Measurements from ENCODE around the gene TMEM256.

The TMEM256 gene

DNA sequence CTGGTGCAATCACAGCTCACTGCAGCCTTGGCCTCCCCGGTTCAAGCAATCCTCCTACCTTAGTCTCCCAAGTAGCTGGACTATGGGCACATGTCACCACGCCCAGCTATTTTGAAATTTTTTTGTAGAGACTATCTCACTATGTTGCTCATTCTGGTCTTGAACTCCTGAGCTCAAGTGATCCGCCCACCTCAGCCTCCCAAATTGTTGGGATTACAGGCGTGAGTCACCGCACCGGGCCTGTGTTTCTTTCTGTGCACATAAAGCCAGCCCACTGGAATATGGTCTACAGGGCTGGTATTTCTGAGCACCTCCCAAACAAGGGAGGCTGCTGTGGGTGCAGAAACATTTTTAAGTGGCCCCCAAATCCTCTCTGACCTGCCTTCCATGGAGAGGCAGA is 40.6 kb downstream of the TMEM256 start:
- Mint-ChIP-seq H3K4me1 (ENCODE audit: low read depth) (no peaks in the 10 kb centered on the region), H3K9me3 (no peaks in the 10 kb centered on the region), H3K36me3 (ENCODE audit: low read depth) (no peaks in the 10 kb centered on the region), H3K4me3 (no peak overlapping the region), H3K27me3 (peaks cover 3% of the 10 kb centered on the region), H3K27ac (no peak overlapping the region)

- H3K27me3 Mint-ChIP-seq: no peaks in the 10 kb centered on the region
These were observed 42.0 kb downstream of the TMEM256 start for GRCh38 chr17:7361906-7362305.

GRCh38 chr17:7357381-7357780 is 46.5 kb downstream of the TMEM256 start:
- Mint-ChIP-seq H3K27me3 (no peaks in the 10 kb centered on the region), H3K4me1 (ENCODE audit: low read depth) (peaks cover 19% of the 10 kb centered on the region), H3K36me3 (ENCODE audit: low read depth) (no peaks in the 10 kb centered on the region), H3K27ac (no peak overlapping the region), H3K9me3 (no peaks in the 10 kb centered on the region), H3K4me3 (no peak overlapping the region)

More at GRCh38 chr17:7361906-7362305, 42.0 kb downstream of the TMEM256 start:
- no peak overlapping the region for H3K4me3 Mint-ChIP-seq
- no peaks in the 10 kb centered on the region for H3K9me3 Mint-ChIP-seq
- H3K27ac Mint-ChIP-seq: no peak overlapping the region
- no peaks in the 10 kb centered on the region for H3K4me1 Mint-ChIP-seq (ENCODE audit: low read depth)
- H3K36me3 Mint-ChIP-seq (ENCODE audit: low read depth): no peaks in the 10 kb centered on the region

- H3K27ac Mint-ChIP-seq: no peak overlapping the region
- H3K9me3 Mint-ChIP-seq: no peaks in the 10 kb centered on the region
- H3K4me1 Mint-ChIP-seq (ENCODE audit: low read depth): peaks cover 21% of the 10 kb centered on the region
- no peaks in the 10 kb centered on the region for H3K27me3 Mint-ChIP-seq
- H3K4me3 Mint-ChIP-seq: no peak overlapping the region
- H3K36me3 Mint-ChIP-seq (ENCODE audit: low read depth): no peaks in the 10 kb centered on the region
These were observed 47.1 kb downstream of the TMEM256 start for GRCh38 chr17:7356756-7357155.

DNA sequence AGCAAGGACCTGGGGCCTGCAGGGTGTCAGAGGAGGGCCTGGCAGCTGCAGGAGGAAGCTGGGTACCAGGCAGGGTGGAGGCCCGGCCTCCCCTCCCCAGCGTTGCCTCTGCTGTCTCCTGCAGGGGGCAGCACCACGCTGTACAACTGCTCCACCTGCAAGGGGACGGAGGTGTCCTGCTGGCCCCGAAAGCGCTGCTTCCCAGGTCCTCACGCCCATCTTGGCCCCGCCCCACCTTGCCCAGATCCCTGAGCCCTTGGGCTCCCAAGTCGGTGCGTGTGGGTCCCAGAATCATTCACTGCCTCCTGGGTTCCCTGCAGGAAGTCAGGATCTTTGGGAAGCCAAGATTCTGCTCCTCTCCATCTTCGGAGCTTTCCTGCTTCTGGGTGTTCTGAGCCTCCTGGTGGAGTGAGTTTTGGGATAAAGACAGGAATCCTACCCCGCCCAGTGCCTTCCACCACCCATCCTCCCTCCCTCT is 47.8 kb downstream of the TMEM256 start:
- Mint-ChIP-seq H3K4me3 (no peak overlapping the region), H3K4me1 (ENCODE audit: low read depth) (peaks cover 24% of the 10 kb centered on the region), H3K27ac (no peak overlapping the region), H3K36me3 (ENCODE audit: low read depth) (peaks cover 3% of the 10 kb centered on the region), H3K9me3 (no peaks in the 10 kb centered on the region), H3K27me3 (no peaks in the 10 kb centered on the region)

- Mint-ChIP-seq H3K4me3 (no peak overlapping the region), H3K4me1 (ENCODE audit: low read depth) (peaks cover 28% of the 10 kb centered on the region), H3K9me3 (no peaks in the 10 kb centered on the region), H3K27me3 (no peaks in the 10 kb centered on the region), H3K27ac (no peak overlapping the region), H3K36me3 (ENCODE audit: low read depth) (peaks cover 5% of the 10 kb centered on the region)
These were observed 48.3 kb downstream of the TMEM256 start for GRCh38 chr17:7355573-7355972.

DNA sequence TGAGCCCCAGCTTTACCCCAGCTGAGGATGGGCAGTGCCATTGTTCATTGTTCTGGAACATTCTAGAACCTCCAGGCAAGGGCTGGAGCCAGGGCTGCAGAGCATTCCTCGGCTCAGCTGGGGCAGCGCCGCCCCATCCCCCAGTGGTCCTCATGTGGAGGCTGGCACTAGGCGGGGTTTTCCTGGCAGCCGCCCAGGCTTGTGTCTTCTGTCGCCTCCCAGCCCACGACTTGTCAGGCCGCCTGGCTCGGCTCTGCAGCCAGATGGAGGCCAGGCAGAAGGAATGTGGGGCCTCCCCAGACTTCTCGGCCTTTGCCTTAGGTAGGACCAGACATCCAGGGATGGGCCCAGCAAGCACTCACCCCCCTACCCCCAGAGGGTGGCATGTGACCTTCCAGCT is 48.8 kb downstream of the TMEM256 start, which contains the start of gene TMEM95:
Gene TMEM95 (plus strand): TSS at position 104 of the 400 bp plus-strand sequence. CDS start 49 bp downstream, at position 153.
- Mint-ChIP-seq H3K4me3 (no peak within 1 kb of the TSS), H3K9me3 (no peaks in the 10 kb centered on the region), H3K27ac (peak within 1 kb of the TSS; percentile 27), H3K27me3 (no peaks in the 10 kb centered on the region), H3K36me3 (ENCODE audit: low read depth) (peaks cover 5% of the 10 kb centered on the region), H3K4me1 (ENCODE audit: low read depth) (peaks cover 32% of the 10 kb centered on the region)

- Mint-ChIP-seq H3K4me3 (no peak overlapping the region), H3K27ac (peak overlapping the region; percentile 27), H3K9me3 (no peaks in the 10 kb centered on the region), H3K36me3 (ENCODE audit: low read depth) (peaks cover 5% of the 10 kb centered on the region), H3K4me1 (ENCODE audit: low read depth) (peaks cover 38% of the 10 kb centered on the region), H3K27me3 (no peaks in the 10 kb centered on the region)
These were observed 49.5 kb downstream of the TMEM256 start for GRCh38 chr17:7354262-7354843.
